GM23338 (cell line): ENCODE measurements around the gene SNHG17. TPM values are rescaled to one million over a fixed set of nuclear protein-coding genes. Genes with fewer than 3 reads are reported as not detected.

Experiments
- CREB1 ChIP-seq: fragments of 250-450 bp; sonication (Bioruptor Pico); IDR thresholded peaks from 2 replicates; pipeline ENCODE4 v1.5.0; 2020; ENCODE audit warnings: low read depth, mild to moderate bottlenecking, moderate library complexity
- CTCF ChIP-seq, 2 experiments: fragments of 200-600 bp in 1 of 2; sonication (generic) in 1 of 2; conservative IDR thresholded peaks; 2 replicates each; pipeline versions ENCODE4 v1.5.1 to v1.6.1; 2016 to 2017; ENCODE audit warnings: antibody characterized with exemption in 2 of 2, low read depth in 2 of 2, mild to moderate bottlenecking in 2 of 2, moderate library complexity in 1 of 2
- EZH2 ChIP-seq: fragments of 200-600 bp; sonication (generic); IDR thresholded peaks from one replicate; pipeline ENCODE4 v1.8.0; 2017; ENCODE audit warnings: antibody characterized with exemption, mild to moderate bottlenecking, low read depth; ENCODE audit not compliant: unreplicated experiment
- EZH2phosphoT487 ChIP-seq: fragments of 200-600 bp; sonication (generic); IDR thresholded peaks from one replicate; pipeline ENCODE4 v1.8.1; 2018; ENCODE audit warnings: antibody characterized with exemption; ENCODE audit not compliant: unreplicated experiment
- JUNB ChIP-seq: IDR thresholded peaks from one replicate; pipeline ENCODE4 v1.6.1; 2016; ENCODE audit warnings: antibody characterized with exemption; ENCODE audit not compliant: unreplicated experiment
- POLR2AphosphoS5 ChIP-seq: IDR thresholded peaks from 2 replicates; pipeline ENCODE4 v1.6.1; 2016; ENCODE audit warnings: antibody characterized with exemption, low read depth
- ZNF114 ChIP-seq: fragments of 250-450 bp; sonication (Bioruptor Pico); IDR thresholded peaks from 2 replicates; pipeline ENCODE4 v1.5.0; 2020; ENCODE audit warnings: mild to moderate bottlenecking, moderate library complexity
- ZNF331 ChIP-seq: fragments of 250-450 bp; sonication (Bioruptor Pico); IDR thresholded peaks from 2 replicates; pipeline ENCODE4 v1.5.0; 2020; ENCODE audit warnings: low read depth, mild to moderate bottlenecking, moderate library complexity
- ZNF462 ChIP-seq: fragments of 250-450 bp; sonication (Bioruptor Pico); IDR thresholded peaks from 2 replicates; pipeline ENCODE4 v1.5.0; 2020; ENCODE audit warnings: mild to moderate bottlenecking, moderate library complexity
- polyA plus RNA-seq: library from polyadenylated mRNA; unstranded; fragments of >200 nt; fragmentation: Nextera tagmentation; extraction: Ambion mirVana; gene quantifications from 2 replicates; pipeline ENCODE4 v1.2.1, GENCODE V29; 2016
- total RNA-seq: library from RNA; depleted of rRNA; stranded (reverse); fragments of >200 nt; shearing (Covaris generic); gene quantifications from 2 replicates; pipeline ENCODE4 v1.2.3, GENCODE V29; 2014

SNHG17 gene
- total and polyA plus RNA-seq, 2 experiments from 2014 or later = 25.4 to 76.1 TPM

- TF ChIP-seq ZNF462 (no peak), EZH2 (no peak), CTCF (conservative IDR thresholded peaks at IDR 0.05; ENCODE audit: low read depth in 2 of 2) (peak; percentile 79 to 91), EZH2phosphoT487 (no peak), CREB1 (CRISPR knock-in tag) (peak; percentile 82), ZNF114 (CRISPR knock-in tag) (no peak), ZNF331 (no peak), JUNB (no peak), POLR2AphosphoS5 (peak; percentile 95)
Observed at GRCh38 chr20:38446441-38447209, 11.5 kb upstream of the SNHG17 start (continued).
